ENCODE results near the gene ENDOU.

ENDOU gene

GRCh38 chr12:47743311-47743860 lies 18.1 kb upstream of the ENDOU start:
- no peak for DNase-seq (ENCODE audit: low read depth)
- H3K4me3 ChIP-seq (ENCODE audit: low read depth, low read length): no peak overlapping the region
- no peak for TF ChIP-seq CTCF (IDR thresholded peaks at IDR 0.05; ENCODE audit: control insufficient read depth, extremely low read depth, insufficient read depth)

GRCh38 chr12:47742253-47742825 lies 17.0 kb upstream of the ENDOU start:
- DNase-seq (ENCODE audit: low read depth): no peak
- no peak overlapping the region for H3K4me3 ChIP-seq (ENCODE audit: low read depth, low read length)
- peak; percentile 89 for TF ChIP-seq CTCF (IDR thresholded peaks at IDR 0.05; ENCODE audit: control insufficient read depth, extremely low read depth, insufficient read depth)

GRCh38 chr12:47741340-47741703 lies 16.0 kb upstream of the ENDOU start:
- no peak overlapping the region for H3K4me3 ChIP-seq (ENCODE audit: low read depth, low read length)

GRCh38 chr12:47740606-47741339 lies 15.5 kb upstream of the ENDOU start:
- H3K4me3 ChIP-seq (ENCODE audit: low read depth, low read length): no peak overlapping the region
- TF ChIP-seq CTCF (IDR thresholded peaks at IDR 0.05; ENCODE audit: control insufficient read depth, extremely low read depth, insufficient read depth): no peak
- DNase-seq (ENCODE audit: low read depth): no peak

More at GRCh38 chr12:47741340-47741703, 16.0 kb upstream of the ENDOU start:
- no peak for TF ChIP-seq CTCF (IDR thresholded peaks at IDR 0.05; ENCODE audit: control insufficient read depth, extremely low read depth, insufficient read depth)
- DNase-seq (ENCODE audit: low read depth): no peak

- H3K4me3 ChIP-seq (ENCODE audit: low read depth, low read length): no peak overlapping the region
- DNase-seq (ENCODE audit: low read depth): no peak
- no peak for TF ChIP-seq CTCF (IDR thresholded peaks at IDR 0.05; ENCODE audit: control insufficient read depth, extremely low read depth, insufficient read depth)
These were observed 14.7 kb upstream of the ENDOU start for GRCh38 chr12:47739979-47740378.

- H3K4me3 ChIP-seq (ENCODE audit: low read depth, low read length): no peak overlapping the region
- no peak for DNase-seq (ENCODE audit: low read depth)
- TF ChIP-seq CTCF (IDR thresholded peaks at IDR 0.05; ENCODE audit: control insufficient read depth, extremely low read depth, insufficient read depth): no peak
These were observed 14.0 kb upstream of the ENDOU start for GRCh38 chr12:47739297-47739696.
